SH-SY5Y (cell line): ENCODE data around the gene OR51G2.

ENCODE experiments used
- GATA2 ChIP-seq: IDR thresholded peaks from 2 replicates; pipeline ENCODE4 v1.6.1; 2011; ENCODE audit warnings: mild to moderate bottlenecking, low read depth, low read length
- GATA3 ChIP-seq: IDR thresholded peaks from 2 replicates; pipeline ENCODE4 v1.6.1; 2011; ENCODE audit warnings: low read depth, mild to moderate bottlenecking, low read length, moderate library complexity

- no peak for TF ChIP-seq GATA2
- no peak for TF ChIP-seq GATA3
Measured at GRCh38 chr11:4881188-4881587, 38.0 kb downstream of the OR51G2 start.
